Activated T-cell treated with anti-CD3 and anti-CD28 coated beads, Interleukin-2, amount 50 U/mL, for 1 hour (primary cell): ENCODE data around the gene RPH3AL.
"Not testable (repeated sequence)": the region's sequence is repeated elsewhere in the genome, so short reads cannot be mapped to it uniquely, and the experiment has no call there.

Source experiments
- DNase-seq: peaks from one replicate; pipeline ENCODE4 v3.0.0-alpha.2; 2020

RPH3AL gene

GRCh38 chr17:279331-279730 is 73.3 kb downstream of the RPH3AL start:
- no peak for DNase-seq

- no peak for DNase-seq
Measured at GRCh38 chr17:278676-279059, 73.9 kb downstream of the RPH3AL start.

GRCh38 chr17:278055-278675 is 74.4 kb downstream of the RPH3AL start:
- DNase-seq, result no peak

GRCh38 chr17:274902-275301 is 77.7 kb downstream of the RPH3AL start:
- no peak for DNase-seq

- DNase-seq, result no peak
Measured at GRCh38 chr17:273981-274832, 78.4 kb downstream of the RPH3AL start.

- DNase-seq, result not testable (repeated sequence)
Measured at GRCh38 chr17:272856-273255, 79.8 kb downstream of the RPH3AL start.

- DNase-seq, result not testable (repeated sequence)
Measured at GRCh38 chr17:271928-272623, 80.5 kb downstream of the RPH3AL start.

GRCh38 chr17:269616-270514 is 82.7 kb downstream of the RPH3AL start:
- DNase-seq, result no peak

- no peak for DNase-seq
Measured at GRCh38 chr17:266701-267667, 85.6 kb downstream of the RPH3AL start.

GRCh38 chr17:266219-266618 is 86.4 kb downstream of the RPH3AL start:
- DNase-seq, result no peak

GRCh38 chr17:265718-266117 is 86.9 kb downstream of the RPH3AL start:
- DNase-seq, result no peak

- no peak for DNase-seq
Measured at GRCh38 chr17:263773-264172, 88.8 kb downstream of the RPH3AL start.

- DNase-seq, result no peak
Measured at GRCh38 chr17:263271-263670, 89.3 kb downstream of the RPH3AL start.

GRCh38 chr17:261635-262034 is 91.0 kb downstream of the RPH3AL start:
- no peak for DNase-seq

GRCh38 chr17:260944-261343 is 91.7 kb downstream of the RPH3AL start:
- no peak for DNase-seq

GRCh38 chr17:260031-260791 is 92.4 kb downstream of the RPH3AL start:
- DNase-seq, result no peak

GRCh38 chr17:259341-259976 is 93.1 kb downstream of the RPH3AL start:
- no peak for DNase-seq

GRCh38 chr17:258906-259305 is 93.7 kb downstream of the RPH3AL start:
- no peak for DNase-seq

- DNase-seq, result no peak
Measured at GRCh38 chr17:258045-258734, 94.4 kb downstream of the RPH3AL start.
